H54 (cell line): ENCODE measurements around the gene SMG7.
A peak's percentile ranks its signal among the peaks of the same experiment; 100 is the strongest.

ENCODE experiments used
- DNase-seq: peaks from one replicate; pipeline ENCODE4 v3.0.0; 2011; ENCODE audit warnings: low spot score, mixed read lengths; ENCODE audit not compliant: insufficient read length
- FAIRE-seq: peaks from 3 replicates; lab custom pipeline; 2011; peaks lifted over from hg19 to GRCh38; lab: Jason Lieb, UNC
- POLR2A ChIP-seq: IDR thresholded peaks from 2 replicates; pipeline ENCODE4 v1.6.1; 2011; ENCODE audit warnings: low read depth, mild to moderate bottlenecking, low read length

The SMG7 gene

DNA sequence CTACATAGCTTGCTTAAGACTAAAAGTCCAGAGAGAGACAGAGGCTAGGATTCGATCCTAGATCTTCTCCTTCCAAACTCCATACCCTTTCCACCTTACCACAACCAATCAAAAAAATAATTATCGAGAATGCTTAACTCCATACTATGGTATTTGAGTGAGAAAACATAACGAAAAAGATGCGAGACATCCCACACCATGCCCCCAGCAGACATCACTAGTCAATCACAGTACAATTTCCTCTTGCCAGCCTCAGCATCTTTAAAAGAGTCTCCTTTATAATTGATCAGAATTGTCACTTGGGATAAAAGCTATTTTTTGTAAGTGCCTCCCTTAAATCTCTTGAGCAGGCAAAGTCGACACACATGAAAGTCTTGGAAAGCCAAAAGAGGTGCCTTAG, 117.1 kb downstream of the SMG7 start:
- no peak for TF ChIP-seq POLR2A
- DNase-seq: no peak
- no peak for FAIRE-seq

DNA sequence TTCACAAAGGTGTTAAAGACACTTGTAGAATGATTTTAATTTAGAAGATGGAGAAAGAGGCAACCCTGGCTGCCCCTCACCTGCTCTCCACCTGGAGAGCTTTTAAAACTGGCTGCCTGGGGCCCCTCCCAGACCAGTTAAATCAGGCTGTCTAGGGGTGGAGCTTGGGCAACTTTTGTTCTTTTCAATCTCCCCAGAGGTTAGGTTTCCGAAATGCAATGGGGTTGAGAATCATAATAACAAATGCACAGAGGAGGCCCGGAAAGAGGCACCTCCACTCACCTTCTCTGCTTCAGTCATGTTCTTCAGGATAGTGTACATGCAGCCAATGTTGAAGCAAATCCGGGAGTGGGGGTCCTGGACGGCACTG, 117.6 kb downstream of the SMG7 start:
- no peak for DNase-seq
- no peak for FAIRE-seq
- no peak for TF ChIP-seq POLR2A

GRCh38 chr1:183590244-183591191, 118.2 kb downstream of the SMG7 start, which contains the start of gene NCF2:
NCF2 (minus strand) TSS chr1:183590459; CDS start chr1:183590329, 130 bp downstream.
- no peak for FAIRE-seq
- TF ChIP-seq POLR2A: no peak
- no peak for DNase-seq

GRCh38 chr1:183592733-183593132, 120.4 kb downstream of the SMG7 start:
- no peak for TF ChIP-seq POLR2A
- DNase-seq: no peak
- no peak for FAIRE-seq

GRCh38 chr1:183593356-183593755, 121.1 kb downstream of the SMG7 start:
- DNase-seq (no peak), FAIRE-seq (no peak)
- no peak for TF ChIP-seq POLR2A

DNA sequence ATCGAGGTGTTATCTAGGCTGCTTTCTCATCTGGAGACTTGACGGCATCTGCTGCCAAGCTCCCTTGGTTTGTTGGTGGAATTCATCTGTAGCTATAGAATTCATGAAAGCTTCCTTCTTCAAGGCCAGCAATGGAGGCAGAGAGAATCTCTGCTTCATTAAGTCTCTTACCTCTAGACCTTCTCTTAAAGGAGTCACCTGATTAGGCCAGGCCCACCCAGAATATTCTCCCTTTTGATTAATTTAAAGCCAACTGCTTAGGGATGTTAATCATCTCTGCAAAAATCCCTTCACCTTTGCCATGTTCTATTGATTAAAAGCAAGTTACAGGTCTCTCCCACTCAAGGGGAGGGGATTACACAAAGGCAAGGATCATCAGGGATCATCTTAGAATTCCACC, 123.2 kb downstream of the SMG7 start:
- no peak for TF ChIP-seq POLR2A
- DNase-seq: no peak
- FAIRE-seq: no peak

DNA sequence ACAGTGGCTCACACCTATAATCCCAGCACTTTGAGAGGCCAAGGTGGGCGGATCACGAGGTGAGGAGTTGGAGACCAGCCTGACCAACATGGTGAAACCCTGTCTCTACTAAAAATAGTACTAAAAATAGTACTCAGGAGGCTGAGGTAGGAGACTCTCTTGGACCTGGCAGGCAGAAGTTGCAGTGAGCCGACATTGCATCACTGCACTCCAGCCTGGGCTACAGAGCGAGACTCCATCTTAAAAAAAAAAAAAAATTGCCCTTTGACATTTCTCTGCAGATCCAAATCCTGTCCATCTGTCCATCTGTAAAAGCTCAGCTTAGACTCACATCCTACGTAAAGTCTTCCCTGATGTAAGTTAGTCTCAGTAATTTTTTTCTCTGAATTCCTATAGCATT, 124.2 kb downstream of the SMG7 start:
- FAIRE-seq (no peak), DNase-seq (no peak)
- TF ChIP-seq POLR2A: no peak

GRCh38 chr1:183597656-183598347, 125.5 kb downstream of the SMG7 start:
- no peak for TF ChIP-seq POLR2A
- DNase-seq (no peak), FAIRE-seq (no peak)

- DNase-seq: no peak
- FAIRE-seq: no peak
- TF ChIP-seq POLR2A: no peak
These were observed 126.1 kb downstream of the SMG7 start for GRCh38 chr1:183598386-183598785.

- TF ChIP-seq POLR2A: no peak
- DNase-seq (peak; percentile 10), FAIRE-seq (no peak)
These were observed 127.8 kb downstream of the SMG7 start for GRCh38 chr1:183600136-183600535.

GRCh38 chr1:183600634-183601033, 128.3 kb downstream of the SMG7 start:
- DNase-seq: no peak
- FAIRE-seq: no peak
- no peak for TF ChIP-seq POLR2A

DNA sequence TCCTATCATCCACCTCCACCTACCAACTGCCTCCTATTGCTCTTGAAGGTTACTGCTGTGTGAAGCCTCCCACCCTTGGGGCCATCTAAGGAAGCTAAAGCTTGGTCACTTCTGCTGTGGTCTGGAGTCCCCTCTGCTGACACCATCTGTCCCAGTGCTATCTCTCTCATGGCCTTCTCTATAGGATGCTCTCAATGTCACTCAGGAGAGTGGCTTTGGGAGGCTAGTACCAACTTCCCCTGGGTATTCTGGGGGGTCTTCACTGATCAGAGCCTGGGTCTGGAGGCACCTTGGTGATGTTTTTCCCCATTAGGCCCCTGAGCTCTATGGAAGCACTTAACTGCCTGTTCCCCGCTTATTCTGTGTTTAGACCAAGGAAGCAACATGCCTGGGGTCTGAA, 130.2 kb downstream of the SMG7 start:
- TF ChIP-seq POLR2A: no peak
- FAIRE-seq: no peak
- DNase-seq: no peak
